Upper lobe of left lung (tissue), 6 donors: ENCODE results near the gene ZNF280B. TPM values are rescaled to one million over a fixed set of nuclear protein-coding genes. Genes with fewer than 3 reads are reported as not detected.

Experiments used
- ATAC-seq, 2 donors: fragments of 200-7000 bp; cut with Tn5 transposase; one replicate each; pipeline ENCODE4 v1.9.1; 2022; ENCODE audit warnings: mild to moderate bottlenecking in 2 of 2, moderate library complexity in 2 of 2; ENCODE audit not compliant: low FRiP score in 2 of 2
- DNase-seq, 2 donors: peaks; one replicate each; pipeline ENCODE4 v3.0.0-alpha.2; 2019 to 2020
- H3K27ac ChIP-seq, 4 donors: fragments of 200-600 bp; sonication (generic); one replicate each; pipeline ENCODE4 v1.5.1; 2016 to 2019
- H3K27me3 ChIP-seq, 4 donors: fragments of 200-600 bp; sonication (generic); one replicate each; pipeline ENCODE4 v1.5.1; 2017 to 2019
- H3K36me3 ChIP-seq, 4 donors: fragments of 200-600 bp; sonication (generic); one replicate each; pipeline ENCODE4 v1.5.1; 2016 to 2019
- H3K4me1 ChIP-seq, 4 donors: fragments of 200-600 bp; sonication (generic); one replicate each; pipeline ENCODE4 v1.5.1; 2018 to 2019
- H3K4me3 ChIP-seq, 4 donors: fragments of 200-600 bp; sonication (generic); one replicate each; pipeline ENCODE4 v1.5.1; 2017 to 2019; ENCODE audit warnings: mild to moderate bottlenecking in 2 of 4, moderate library complexity in 1 of 4
- H3K9me3 ChIP-seq, 4 donors: fragments of 200-600 bp; sonication (generic); one replicate each; pipeline ENCODE4 v1.5.1; 2018 to 2019
- CTCF ChIP-seq, 6 experiments: fragments of 450-650 bp in 4 of 6; fragments of 200-600 bp in 2 of 6; sonication (generic) in 2 of 6; IDR thresholded peaks; one replicate each; pipeline ENCODE4 v1.5.1; 2016 to 2019; ENCODE audit warnings: antibody characterized with exemption in 6 of 6
- EP300 ChIP-seq, 4 donors: sonication (generic); formaldehyde crosslinking; IDR thresholded peaks; one replicate each; pipeline ENCODE4 v1.5.1; 2017; ENCODE audit warnings: antibody characterized with exemption in 4 of 4, control low read depth in 2 of 4
- POLR2A ChIP-seq, 4 donors: fragments of 450-650 bp; IDR thresholded peaks; one replicate each; pipeline ENCODE4 v1.5.1; 2016 to 2017; ENCODE audit warnings: antibody characterized with exemption in 4 of 4, mild to moderate bottlenecking in 2 of 4
- POLR2AphosphoS5 ChIP-seq, 2 donors: sonication (generic); formaldehyde crosslinking; IDR thresholded peaks; one replicate each; pipeline ENCODE4 v1.5.1; 2017; ENCODE audit warnings: antibody characterized with exemption in 2 of 2
- WGBS, 2 donors: methylation state at CpG; one replicate each; pipeline ENCODE4 v1.1.5; 2017 to 2018; 5-methylcytosine and 5-hydroxymethylcytosine counted together
- total RNA-seq, 6 donors: library from RNA; depleted of rRNA in 4 of 6; stranded (reverse); fragments of >200 nt in 4 of 6; gene quantifications; one replicate each; pipeline versions ENCODE4 v1.1.0 to v1.2.1, GENCODE V29; 2016 to 2021
- donor health status: DM: no; HTN: no; CAD: no; lungs with moderate emphysema.
- donor health status: DM: no; HTN: yes; CAD: no; lungs with severe emphysema.

The ZNF280B gene
- total RNA-seq, 6 donors from 2014 or later, result 0.22 to 0.98 (median 0.44) TPM; not detected in 1

- 94 to 96% methylated on average over 11 of the region's 11 CpGs for WGBS, 2 donors
Measured at GRCh38 chr22:22484023-22484422, 24.5 kb downstream of the ZNF280B start.

GRCh38 chr22:22480940-22481339 is 27.6 kb downstream of the ZNF280B start:
- no peaks in the 10 kb centered on the region for H3K27me3 ChIP-seq
- ATAC-seq (no peak), DNase-seq (no peak)
- no peaks in the 10 kb centered on the region for H3K36me3 ChIP-seq
- no peaks in the 10 kb centered on the region for H3K4me1 ChIP-seq
- H3K27ac ChIP-seq, result no peak overlapping the region
- TF ChIP-seq CTCF (IDR thresholded peaks at IDR 0.05) (no peak), POLR2AphosphoS5 (IDR thresholded peaks at IDR 0.05) (no peak), POLR2A (IDR thresholded peaks at IDR 0.05) (no peak), EP300 (IDR thresholded peaks at IDR 0.05) (no peak)
- H3K9me3 ChIP-seq, result no peaks in the 10 kb centered on the region
- 56 to 76% methylated on average over 2 of the region's 2 CpGs for WGBS, 2 donors
- H3K4me3 ChIP-seq, result no peak overlapping the region

More at GRCh38 chr22:22484023-22484422, 24.5 kb downstream of the ZNF280B start:
- H3K27ac ChIP-seq, result no peak overlapping the region
- no peaks in the 10 kb centered on the region for H3K27me3 ChIP-seq
- ATAC-seq (no peak), DNase-seq (no peak)
- H3K36me3 ChIP-seq, result no peaks in the 10 kb centered on the region
- TF ChIP-seq CTCF (IDR thresholded peaks at IDR 0.05), result no peak
- TF ChIP-seq POLR2A (IDR thresholded peaks at IDR 0.05), result no peak
- no peak for TF ChIP-seq POLR2AphosphoS5 (IDR thresholded peaks at IDR 0.05)
- no peak for TF ChIP-seq EP300 (IDR thresholded peaks at IDR 0.05)
- H3K4me1 ChIP-seq, result no peaks in the 10 kb centered on the region
- H3K4me3 ChIP-seq, result no peak overlapping the region
- no peaks in the 10 kb centered on the region for H3K9me3 ChIP-seq

GRCh38 chr22:22479999-22480532 is 28.5 kb downstream of the ZNF280B start:
- Histone ChIP-seq H3K4me1 (no peaks in the 10 kb centered on the region), H3K36me3 (no peaks in the 10 kb centered on the region), H3K4me3 (no peak overlapping the region), H3K27ac (no peak overlapping the region), H3K9me3 (no peaks in the 10 kb centered on the region), H3K27me3 (no peaks in the 10 kb centered on the region)
- no peak for ATAC-seq
- 92 to 95% methylated on average over 5 of the region's 5 CpGs for WGBS, 2 donors
- TF ChIP-seq POLR2A (IDR thresholded peaks at IDR 0.05) (no peak), EP300 (IDR thresholded peaks at IDR 0.05) (no peak), POLR2AphosphoS5 (IDR thresholded peaks at IDR 0.05) (no peak), CTCF (IDR thresholded peaks at IDR 0.05) (no peak)
- no peak for DNase-seq

GRCh38 chr22:22479116-22479515 is 29.4 kb downstream of the ZNF280B start:
- Histone ChIP-seq H3K36me3 (no peaks in the 10 kb centered on the region), H3K4me1 (no peaks in the 10 kb centered on the region), H3K27ac (no peak overlapping the region), H3K9me3 (no peaks in the 10 kb centered on the region), H3K27me3 (no peaks in the 10 kb centered on the region), H3K4me3 (no peak overlapping the region)
- DNase-seq (no peak), ATAC-seq (no peak)
- 90 to 96% methylated on average over 2 of the region's 2 CpGs for WGBS, 2 donors
- TF ChIP-seq EP300 (IDR thresholded peaks at IDR 0.05) (no peak), CTCF (IDR thresholded peaks at IDR 0.05) (no peak), POLR2A (IDR thresholded peaks at IDR 0.05) (no peak), POLR2AphosphoS5 (IDR thresholded peaks at IDR 0.05) (no peak)

GRCh38 chr22:22478470-22478869 is 30.1 kb downstream of the ZNF280B start:
- H3K27me3 ChIP-seq, result no peaks in the 10 kb centered on the region
- H3K27ac ChIP-seq, result no peak overlapping the region
- no peaks in the 10 kb centered on the region for H3K9me3 ChIP-seq
- ATAC-seq, result no peak
- TF ChIP-seq CTCF (IDR thresholded peaks at IDR 0.05) (no peak), EP300 (IDR thresholded peaks at IDR 0.05) (no peak), POLR2A (IDR thresholded peaks at IDR 0.05) (no peak), POLR2AphosphoS5 (IDR thresholded peaks at IDR 0.05) (no peak)
- no peak overlapping the region for H3K4me3 ChIP-seq
- H3K36me3 ChIP-seq, result no peaks in the 10 kb centered on the region
- no peak for DNase-seq
- no peaks in the 10 kb centered on the region for H3K4me1 ChIP-seq
